WERI-Rb-1 (cell line): ENCODE data around the gene RAB7B.
A peak's percentile ranks its signal among the peaks of the same experiment; 100 is the strongest.

Experiments
- DNase-seq: peaks from one replicate; pipeline ENCODE4 v3.0.0-alpha.2; 2020
- H3K27ac ChIP-seq: fragments of 250-450 bp; sonication (Bioruptor Pico); 2 replicates; pipeline ENCODE4 v1.5.1; 2020; ENCODE audit warnings: mild to moderate bottlenecking, moderate library complexity
- H3K27me3 ChIP-seq: fragments of 250-450 bp; sonication (Bioruptor Pico); 2 replicates; pipeline ENCODE4 v1.5.1; 2021; ENCODE audit warnings: mild to moderate bottlenecking, low read depth, moderate library complexity; ENCODE audit not compliant: insufficient read depth, severe bottlenecking
- H3K36me3 ChIP-seq: fragments of 250-450 bp; sonication (Bioruptor Pico); 2 replicates; pipeline ENCODE4 v1.5.1; 2020; ENCODE audit warnings: mild to moderate bottlenecking, moderate library complexity
- H3K4me3 ChIP-seq: 2 replicates; pipeline ENCODE4 v1.5.1; 2011; ENCODE audit warnings: low read depth, mild to moderate bottlenecking, control low read depth, low read length
- H3K9me3 ChIP-seq: fragments of 250-450 bp; sonication (Bioruptor Pico); 2 replicates; pipeline ENCODE4 v1.5.1; 2021; ENCODE audit warnings: mild to moderate bottlenecking, moderate library complexity; ENCODE audit not compliant: severe bottlenecking
- CTCF ChIP-seq: IDR thresholded peaks from 2 replicates; pipeline ENCODE4 v1.5.1; 2011; ENCODE audit warnings: low read depth, mild to moderate bottlenecking, control low read depth, inconsistent platforms, low read length

Gene RAB7B

GRCh38 chr1:206036663-206037455 lies 33.7 kb upstream of the RAB7B start:
- Histone ChIP-seq H3K9me3 (peaks cover 3% of the 10 kb centered on the region), H3K36me3 (no peaks in the 10 kb centered on the region), H3K27ac (no peak overlapping the region), H3K27me3 (peaks cover 59% of the 10 kb centered on the region), H3K4me3 (no peak overlapping the region)
- TF ChIP-seq CTCF = no peak
- DNase-seq = peak; percentile 27

- Histone ChIP-seq H3K4me3 (no peak overlapping the region), H3K27me3 (peaks cover 41% of the 10 kb centered on the region), H3K36me3 (no peaks in the 10 kb centered on the region), H3K27ac (no peak overlapping the region), H3K9me3 (peaks cover 3% of the 10 kb centered on the region)
- no peak for DNase-seq
- no peak for TF ChIP-seq CTCF
Measured at GRCh38 chr1:206035027-206035426, 31.8 kb upstream of the RAB7B start.

GRCh38 chr1:206032380-206033140 lies 29.4 kb upstream of the RAB7B start:
- no peak for TF ChIP-seq CTCF
- H3K27ac ChIP-seq = no peak overlapping the region
- DNase-seq = peak; percentile 38

GRCh38 chr1:206030714-206031113 lies 27.5 kb upstream of the RAB7B start:
- no peak overlapping the region for H3K4me3 ChIP-seq
- no peak overlapping the region for H3K27ac ChIP-seq
- H3K36me3 ChIP-seq = no peaks in the 10 kb centered on the region
- peaks cover 19% of the 10 kb centered on the region for H3K27me3 ChIP-seq
- peak; percentile 100 for TF ChIP-seq CTCF
- peaks cover 3% of the 10 kb centered on the region for H3K9me3 ChIP-seq
- peak; percentile 99 for DNase-seq

More at GRCh38 chr1:206032380-206033140, 29.4 kb upstream of the RAB7B start:
- H3K27me3 ChIP-seq = peaks cover 25% of the 10 kb centered on the region
- peaks cover 3% of the 10 kb centered on the region for H3K9me3 ChIP-seq
- no peak overlapping the region for H3K4me3 ChIP-seq
- H3K36me3 ChIP-seq = no peaks in the 10 kb centered on the region

- H3K27ac ChIP-seq = no peak overlapping the region
- no peaks in the 10 kb centered on the region for H3K36me3 ChIP-seq
- TF ChIP-seq CTCF = no peak
- H3K27me3 ChIP-seq = peaks cover 21% of the 10 kb centered on the region
- peaks cover 3% of the 10 kb centered on the region for H3K9me3 ChIP-seq
- peak; percentile 2 for DNase-seq
- H3K4me3 ChIP-seq = no peak overlapping the region
Measured at GRCh38 chr1:206030191-206030590, 27.0 kb upstream of the RAB7B start.
